K562 (cell line): ENCODE measurements around the gene ADD1. TPM values are rescaled to one million over a fixed set of nuclear protein-coding genes. Genes with fewer than 3 reads are reported as not detected.

ENCODE experiments used
- ATF2 ChIP-seq: sonication (generic); formaldehyde crosslinking; IDR thresholded peaks from 2 replicates; pipeline ENCODE4 v1.8.1; 2022; ENCODE audit warnings: missing genetic modification reagents
- LCOR ChIP-seq: sonication (generic); formaldehyde crosslinking; IDR thresholded peaks from 2 replicates; pipeline ENCODE4 v1.8.0; 2022; ENCODE audit warnings: mild to moderate bottlenecking, missing genetic modification reagents
- PHF8 ChIP-seq: fragments of 200-600 bp; sonication (generic); IDR thresholded peaks from 2 replicates; pipeline ENCODE4 v1.6.1; 2012; ENCODE audit warnings: mixed run types, mild to moderate bottlenecking, inconsistent platforms, low read length, moderate library complexity, borderline replicate concordance
- SRSF3 ChIP-seq: fragments of 200-400 bp; formaldehyde crosslinking; IDR thresholded peaks from 2 replicates; pipeline ENCODE4 v1.6.1; 2016; ENCODE audit warnings: mild to moderate bottlenecking, low read length, moderate library complexity; ENCODE audit not compliant: insufficient read depth
- STAT5A ChIP-seq: IDR thresholded peaks from 2 replicates; pipeline ENCODE4 v1.6.1; 2012; ENCODE audit warnings: low read length, inconsistent platforms, borderline replicate concordance
- ZNF174 ChIP-seq: fragments of 250-450 bp; sonication (Bioruptor Pico); IDR thresholded peaks from 2 replicates; pipeline ENCODE4 v1.4.0; 2020; ENCODE audit warnings: mild to moderate bottlenecking
- ZNF239 ChIP-seq: fragments of 250-450 bp; sonication (Bioruptor Pico); IDR thresholded peaks from 2 replicates; pipeline ENCODE4 v1.4.0; 2020; ENCODE audit warnings: mild to moderate bottlenecking
- ZNF583 ChIP-seq: fragments of 250-450 bp; sonication (Bioruptor Pico); IDR thresholded peaks from 2 replicates; pipeline ENCODE4 v1.4.0; 2020
- polyA plus RNA-seq, 8 experiments: library from polyadenylated mRNA; depleted of rRNA in 4 of 8; stranded (reverse) in 5 of 8; unstranded in 3 of 8; fragments of >200 nt; fragmentation: Nextera tagmentation in 2 of 8; fragmentation: Illumina TruSeq in 1 of 8; extraction: Ambion mirVana in 2 of 8; extraction: Trizol in 1 of 8; gene quantifications; 2 replicates each; pipeline versions ENCODE4 v1.2.1 to v1.2.3, GENCODE V29; 2011 to 2014; ENCODE audit warnings: inconsistent platforms in 1 of 8, missing spikeins in 1 of 8
- total RNA-seq, 7 experiments: library from RNA; depleted of rRNA in 6 of 7; stranded (reverse); fragments of >200 nt in 6 of 7; fragmentation: Illumina TruSeq in 2 of 7; extraction: Trizol in 2 of 7; gene quantifications; 2 replicates each; pipeline versions ENCODE4 v1.2.1 to v1.2.3, GENCODE V29; 2011 to 2021; ENCODE audit warnings: low replicate concordance in 1 of 7
- TF ChIP-seq, protein P1 (sequence below): fragments of 250-450 bp; sonication (Bioruptor Pico); IDR thresholded peaks from 2 replicates; pipeline ENCODE4 v1.4.0; 2020; ENCODE audit warnings: mild to moderate bottlenecking, moderate library complexity
- TF ChIP-seq, protein P2 (sequence below): sonication (generic); formaldehyde crosslinking; IDR thresholded peaks from 2 replicates; pipeline ENCODE4 v1.8.1; 2023; ENCODE audit warnings: mild to moderate bottlenecking, missing genetic modification reagents

The ADD1 gene
- total and polyA plus RNA-seq, 9 of the 15 experiments (the other 6 are each of a cell fraction or from before 2014, with no cell fraction given), result 17.5 to 153 (median 74.0) TPM

- TF ChIP-seq, protein P1, sequence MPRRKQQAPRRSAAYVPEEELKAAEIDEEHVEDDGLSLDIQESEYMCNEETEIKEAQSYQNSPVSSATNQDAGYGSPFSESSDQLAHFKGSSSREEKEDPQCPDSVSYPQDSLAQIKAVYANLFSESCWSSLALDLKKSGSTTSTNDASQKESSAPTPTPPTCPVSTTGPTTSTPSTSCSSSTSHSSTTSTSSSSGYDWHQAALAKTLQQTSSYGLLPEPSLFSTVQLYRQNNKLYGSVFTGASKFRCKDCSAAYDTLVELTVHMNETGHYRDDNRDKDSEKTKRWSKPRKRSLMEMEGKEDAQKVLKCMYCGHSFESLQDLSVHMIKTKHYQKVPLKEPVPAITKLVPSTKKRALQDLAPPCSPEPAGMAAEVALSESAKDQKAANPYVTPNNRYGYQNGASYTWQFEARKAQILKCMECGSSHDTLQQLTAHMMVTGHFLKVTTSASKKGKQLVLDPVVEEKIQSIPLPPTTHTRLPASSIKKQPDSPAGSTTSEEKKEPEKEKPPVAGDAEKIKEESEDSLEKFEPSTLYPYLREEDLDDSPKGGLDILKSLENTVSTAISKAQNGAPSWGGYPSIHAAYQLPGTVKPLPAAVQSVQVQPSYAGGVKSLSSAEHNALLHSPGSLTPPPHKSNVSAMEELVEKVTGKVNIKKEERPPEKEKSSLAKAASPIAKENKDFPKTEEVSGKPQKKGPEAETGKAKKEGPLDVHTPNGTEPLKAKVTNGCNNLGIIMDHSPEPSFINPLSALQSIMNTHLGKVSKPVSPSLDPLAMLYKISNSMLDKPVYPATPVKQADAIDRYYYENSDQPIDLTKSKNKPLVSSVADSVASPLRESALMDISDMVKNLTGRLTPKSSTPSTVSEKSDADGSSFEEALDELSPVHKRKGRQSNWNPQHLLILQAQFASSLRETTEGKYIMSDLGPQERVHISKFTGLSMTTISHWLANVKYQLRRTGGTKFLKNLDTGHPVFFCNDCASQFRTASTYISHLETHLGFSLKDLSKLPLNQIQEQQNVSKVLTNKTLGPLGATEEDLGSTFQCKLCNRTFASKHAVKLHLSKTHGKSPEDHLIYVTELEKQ (CRISPR knock-in tag), result no peak
- TF ChIP-seq SRSF3 (no peak), ZNF583 (CRISPR knock-in tag) (no peak), ZNF174 (CRISPR knock-in tag) (no peak), ZNF239 (CRISPR knock-in tag) (no peak), ATF2 (CRISPR knock-in tag) (no peak), LCOR (CRISPR knock-in tag) (no peak), PHF8 (no peak), STAT5A (no peak)
- TF ChIP-seq, protein P2, sequence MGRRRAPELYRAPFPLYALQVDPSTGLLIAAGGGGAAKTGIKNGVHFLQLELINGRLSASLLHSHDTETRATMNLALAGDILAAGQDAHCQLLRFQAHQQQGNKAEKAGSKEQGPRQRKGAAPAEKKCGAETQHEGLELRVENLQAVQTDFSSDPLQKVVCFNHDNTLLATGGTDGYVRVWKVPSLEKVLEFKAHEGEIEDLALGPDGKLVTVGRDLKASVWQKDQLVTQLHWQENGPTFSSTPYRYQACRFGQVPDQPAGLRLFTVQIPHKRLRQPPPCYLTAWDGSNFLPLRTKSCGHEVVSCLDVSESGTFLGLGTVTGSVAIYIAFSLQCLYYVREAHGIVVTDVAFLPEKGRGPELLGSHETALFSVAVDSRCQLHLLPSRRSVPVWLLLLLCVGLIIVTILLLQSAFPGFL, result no peak
Observed at GRCh38 chr4:2870082-2870481, 26.4 kb downstream of the ADD1 start (continued).
